ENCODE results near the gene KREMEN1. TPM values are rescaled to one million over a fixed set of nuclear protein-coding genes. Genes with fewer than 3 reads are reported as not detected.

The KREMEN1 gene
- total RNA-seq, 3 donors from 2014 or later, result 18.3 to 35.1 (median 28.6) TPM

DNA sequence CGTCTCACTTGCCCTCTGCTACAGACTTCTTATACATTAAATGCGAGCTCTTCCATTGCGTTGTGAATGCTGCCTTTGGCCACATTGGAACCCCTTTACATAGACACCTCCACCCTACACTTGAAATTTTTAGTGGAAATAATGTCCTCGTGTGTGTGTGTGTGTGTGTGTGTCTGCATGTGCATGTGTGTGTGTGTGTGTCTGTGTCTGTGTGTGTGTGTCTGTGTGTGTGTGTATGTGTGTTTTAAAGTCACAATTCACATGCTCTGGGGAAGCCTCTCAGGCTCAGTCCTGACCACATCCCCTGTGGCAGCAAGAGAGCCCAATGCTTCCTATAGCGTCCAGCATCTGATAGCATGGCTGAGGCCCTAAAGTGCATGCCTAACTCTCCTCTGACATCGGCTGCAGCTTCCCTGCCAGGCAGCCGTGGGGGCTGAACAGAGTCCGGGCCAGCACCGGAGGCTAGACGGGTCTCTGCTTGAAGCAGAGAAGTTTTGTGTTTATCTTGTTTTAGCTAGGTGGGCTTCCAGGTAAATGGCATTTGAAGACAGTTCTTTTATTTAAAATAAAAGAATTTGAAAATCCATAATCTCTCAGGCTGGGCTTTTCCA lies 68.3 kb downstream of the KREMEN1 start:
- ATAC-seq (no peak), DNase-seq (no peak)
- Histone ChIP-seq H3K4me3 (no peak overlapping the region), H3K36me3 (ENCODE audit: low read depth) (no peaks in the 10 kb centered on the region), H3K9me3 (no peaks in the 10 kb centered on the region), H3K4me1 (ENCODE audit: low read depth) (no peaks in the 10 kb centered on the region)
- intact Hi-C loops (cut with DNase I, micrococcal nuclease), result no loop called here
- TF ChIP-seq, protein P1, sequence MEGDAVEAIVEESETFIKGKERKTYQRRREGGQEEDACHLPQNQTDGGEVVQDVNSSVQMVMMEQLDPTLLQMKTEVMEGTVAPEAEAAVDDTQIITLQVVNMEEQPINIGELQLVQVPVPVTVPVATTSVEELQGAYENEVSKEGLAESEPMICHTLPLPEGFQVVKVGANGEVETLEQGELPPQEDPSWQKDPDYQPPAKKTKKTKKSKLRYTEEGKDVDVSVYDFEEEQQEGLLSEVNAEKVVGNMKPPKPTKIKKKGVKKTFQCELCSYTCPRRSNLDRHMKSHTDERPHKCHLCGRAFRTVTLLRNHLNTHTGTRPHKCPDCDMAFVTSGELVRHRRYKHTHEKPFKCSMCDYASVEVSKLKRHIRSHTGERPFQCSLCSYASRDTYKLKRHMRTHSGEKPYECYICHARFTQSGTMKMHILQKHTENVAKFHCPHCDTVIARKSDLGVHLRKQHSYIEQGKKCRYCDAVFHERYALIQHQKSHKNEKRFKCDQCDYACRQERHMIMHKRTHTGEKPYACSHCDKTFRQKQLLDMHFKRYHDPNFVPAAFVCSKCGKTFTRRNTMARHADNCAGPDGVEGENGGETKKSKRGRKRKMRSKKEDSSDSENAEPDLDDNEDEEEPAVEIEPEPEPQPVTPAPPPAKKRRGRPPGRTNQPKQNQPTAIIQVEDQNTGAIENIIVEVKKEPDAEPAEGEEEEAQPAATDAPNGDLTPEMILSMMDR (IDR thresholded peaks at IDR 0.05), result no peak

DNA sequence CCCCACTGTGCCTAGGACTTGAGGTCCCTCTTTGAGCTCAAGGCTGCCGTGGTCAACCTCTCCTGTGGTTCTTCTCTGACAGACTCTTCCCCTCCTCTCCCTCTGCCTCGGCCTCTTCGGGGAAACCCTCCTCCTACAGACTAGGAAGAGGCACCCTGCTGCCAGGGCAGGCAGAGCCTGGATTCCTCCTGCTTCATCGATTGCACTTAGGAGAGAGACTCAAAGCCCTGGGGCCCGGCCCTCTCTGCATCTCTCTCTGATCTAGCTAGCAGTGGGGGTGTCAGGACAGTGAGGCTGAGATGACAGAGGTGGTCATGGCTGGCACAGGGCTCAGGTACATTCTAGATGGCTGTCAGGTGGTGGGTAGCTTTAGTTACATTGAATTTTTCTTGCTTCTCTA lies 69.3 kb downstream of the KREMEN1 start:
- H3K9me3 ChIP-seq, result no peaks in the 10 kb centered on the region
- H3K4me1 ChIP-seq (ENCODE audit: low read depth), result no peaks in the 10 kb centered on the region
- TF ChIP-seq, protein P1 (IDR thresholded peaks at IDR 0.05), result no peak
- ATAC-seq, result no peak
- no peaks in the 10 kb centered on the region for H3K36me3 ChIP-seq (ENCODE audit: low read depth)
- intact Hi-C loops (cut with DNase I, micrococcal nuclease), result no loop called here
- no peak overlapping the region for H3K4me3 ChIP-seq
- no peak for DNase-seq

DNA sequence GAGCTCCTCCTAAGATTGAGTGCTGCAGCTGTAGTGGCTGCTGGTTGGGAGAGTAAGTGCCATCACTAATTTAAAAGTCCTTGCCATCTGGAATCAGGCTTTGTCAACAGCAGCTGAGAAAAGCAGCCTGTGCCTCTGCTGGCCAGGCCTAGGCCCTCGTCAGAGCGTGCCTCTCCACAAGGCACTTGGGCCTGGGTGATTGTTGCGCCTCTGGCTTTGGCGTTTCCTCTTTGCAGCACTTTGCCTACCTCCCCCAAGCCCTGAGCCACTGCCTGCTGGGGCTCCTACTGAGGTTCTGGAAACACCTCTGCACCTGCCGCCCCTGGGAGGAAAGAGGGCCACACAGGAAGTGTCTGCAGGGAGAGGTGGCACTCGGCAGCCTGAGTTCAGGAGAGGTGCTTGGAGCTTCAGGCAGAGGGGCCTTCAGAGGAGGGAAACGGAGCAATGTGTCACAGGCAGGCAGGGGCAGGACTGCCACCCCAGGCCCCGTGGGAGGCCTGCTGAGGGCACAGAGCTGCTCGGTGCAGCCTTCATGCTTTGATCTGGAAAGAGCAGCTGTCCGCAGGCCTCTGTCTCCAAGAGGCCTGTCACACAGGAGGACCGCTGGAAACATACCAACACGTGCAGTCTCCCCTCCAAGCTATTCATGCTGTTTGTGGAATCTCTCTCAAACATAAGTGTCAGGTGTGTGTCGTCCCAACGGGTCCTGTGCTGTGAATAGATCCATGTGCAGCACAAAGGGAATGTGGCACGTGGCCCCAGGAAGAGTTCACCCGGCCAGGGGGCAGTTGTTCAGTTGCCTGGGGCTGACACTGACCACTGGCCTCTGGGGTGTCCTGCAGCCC lies 71.3 kb downstream of the KREMEN1 start:
- no peaks in the 10 kb centered on the region for H3K36me3 ChIP-seq (ENCODE audit: low read depth)
- TF ChIP-seq, protein P1 (IDR thresholded peaks at IDR 0.05), result no peak
- ATAC-seq, result no peak
- no peaks in the 10 kb centered on the region for H3K4me1 ChIP-seq (ENCODE audit: low read depth)
- intact Hi-C loops (cut with DNase I, micrococcal nuclease), result no loop called here
- no peaks in the 10 kb centered on the region for H3K9me3 ChIP-seq
- H3K4me3 ChIP-seq, result no peak overlapping the region
- DNase-seq, result no peak

DNA sequence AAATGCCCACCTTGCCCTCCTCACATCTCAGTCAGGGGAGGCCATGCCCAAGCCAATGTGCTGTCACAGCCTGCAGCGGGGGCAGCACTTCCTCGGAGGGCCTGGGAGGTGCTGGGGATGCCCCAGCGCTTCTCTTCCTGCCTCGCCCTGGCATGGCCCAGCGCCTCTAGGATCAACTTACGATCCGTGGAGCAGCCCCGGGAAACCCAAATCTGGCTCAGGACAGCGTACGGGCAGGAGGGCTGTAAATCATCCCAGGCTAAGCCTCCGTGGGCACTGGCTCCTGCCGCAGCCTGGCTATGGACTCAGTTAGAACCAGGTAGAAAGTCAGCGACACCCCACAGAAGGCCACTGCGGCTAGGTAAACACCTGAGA lies 71.9 kb downstream of the KREMEN1 start:
- TF ChIP-seq, protein P1 (IDR thresholded peaks at IDR 0.05), result no peak
- no peak for ATAC-seq
- Histone ChIP-seq H3K4me3 (no peak overlapping the region), H3K9me3 (no peaks in the 10 kb centered on the region), H3K36me3 (ENCODE audit: low read depth) (no peaks in the 10 kb centered on the region), H3K4me1 (ENCODE audit: low read depth) (no peaks in the 10 kb centered on the region)
- intact Hi-C loops (cut with DNase I, micrococcal nuclease), result no loop called here
- no peak for DNase-seq

DNA sequence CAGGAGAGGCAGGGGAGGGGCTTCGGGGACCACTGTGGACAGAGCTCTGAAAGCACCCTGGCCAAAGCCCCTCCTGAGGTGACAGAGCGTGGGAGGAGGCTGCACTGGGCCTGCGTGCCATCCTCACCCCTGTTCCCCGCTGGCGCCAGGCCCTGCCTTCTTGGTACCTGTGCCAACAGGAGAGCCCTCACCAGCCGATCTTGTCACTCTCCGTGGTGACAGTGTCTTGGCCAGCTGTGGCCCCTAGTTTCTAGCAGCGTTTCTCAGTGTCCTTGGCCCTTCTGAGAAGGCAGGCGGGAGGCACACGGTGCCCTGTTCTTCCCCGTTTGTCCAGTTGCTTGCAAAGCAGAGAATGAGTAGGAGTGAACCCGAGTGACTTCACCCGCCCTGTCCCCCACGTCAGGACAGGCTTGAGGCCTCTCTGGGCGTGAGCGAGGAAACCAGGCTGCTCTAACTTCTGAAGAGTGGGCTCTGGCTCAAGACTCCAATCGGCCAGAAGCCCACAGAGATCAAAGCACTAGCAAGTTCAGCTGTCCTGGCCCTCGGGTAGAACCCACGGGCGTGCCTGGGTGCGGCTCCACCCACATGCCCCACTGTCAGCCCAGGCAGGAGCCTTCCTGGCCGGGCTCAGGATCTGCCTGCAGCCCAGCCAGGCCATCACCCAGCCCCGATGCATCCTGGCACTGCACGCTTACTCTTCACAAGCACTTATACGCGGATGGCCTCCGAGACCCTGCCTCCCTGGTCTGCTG lies 72.7 kb downstream of the KREMEN1 start:
- intact Hi-C loops (cut with DNase I, micrococcal nuclease), result no loop called here
- ATAC-seq (peak; percentile 13), DNase-seq (no peak)
- Histone ChIP-seq H3K4me3 (no peak overlapping the region), H3K36me3 (ENCODE audit: low read depth) (no peaks in the 10 kb centered on the region), H3K4me1 (ENCODE audit: low read depth) (no peaks in the 10 kb centered on the region), H3K9me3 (no peaks in the 10 kb centered on the region)
- TF ChIP-seq, protein P1 (IDR thresholded peaks at IDR 0.05), result no peak
